Measurements from ENCODE around the gene ASXL1. TPM values are rescaled to one million over a fixed set of nuclear protein-coding genes. Genes with fewer than 3 reads are reported as not detected.

ASXL1 gene
- total RNA-seq, 2 experiments from 2014 or later: 129 to 137 TPM

DNA sequence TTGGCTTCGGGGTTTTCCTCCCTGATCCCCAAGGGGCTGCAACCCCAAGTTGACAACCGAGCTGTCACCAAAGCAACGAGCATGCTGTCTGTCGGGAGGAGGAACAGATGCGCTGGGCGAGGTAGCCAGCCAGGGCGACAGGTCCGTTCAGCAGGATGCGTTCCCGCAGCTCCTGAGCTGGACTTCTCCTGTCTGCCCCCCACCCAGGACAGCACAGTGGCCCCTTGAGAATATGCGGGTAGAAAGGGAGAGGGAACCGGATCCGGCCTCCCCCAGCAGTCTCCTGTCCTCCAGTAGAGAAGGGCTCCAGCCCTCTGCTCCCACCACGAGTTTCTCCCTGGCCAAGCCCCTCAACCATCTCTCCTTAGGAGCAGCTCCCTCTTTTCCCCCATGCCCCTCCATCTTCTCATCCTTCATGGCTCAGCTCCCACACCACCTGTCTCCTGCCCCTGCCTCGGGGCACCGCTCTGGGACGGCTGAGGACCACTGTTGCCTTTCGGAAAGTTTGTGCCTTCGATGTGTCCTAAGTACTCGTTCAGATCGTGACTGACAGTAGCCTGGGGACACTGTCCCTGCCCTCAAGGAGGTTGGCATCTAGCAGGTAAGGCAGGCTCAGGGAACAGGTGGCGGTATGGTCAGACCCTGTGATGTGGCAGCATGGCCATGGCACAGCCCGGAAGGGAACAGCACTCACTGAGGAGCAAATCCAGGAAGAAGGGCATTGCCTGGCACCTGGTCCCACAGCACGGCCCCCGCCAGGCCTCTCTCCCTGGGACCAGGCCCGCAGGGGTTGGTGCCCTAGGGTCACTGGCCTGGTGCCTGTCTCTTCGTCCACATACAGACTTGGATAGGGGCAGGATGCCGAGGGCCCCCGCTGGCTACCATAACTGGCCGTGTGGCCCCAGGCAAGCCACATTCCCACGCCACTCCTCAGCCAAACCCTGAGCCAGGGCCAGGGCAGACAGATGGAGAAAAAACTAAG is 96.3 kb downstream of the ASXL1 start:
- TF ChIP-seq, protein P1, sequence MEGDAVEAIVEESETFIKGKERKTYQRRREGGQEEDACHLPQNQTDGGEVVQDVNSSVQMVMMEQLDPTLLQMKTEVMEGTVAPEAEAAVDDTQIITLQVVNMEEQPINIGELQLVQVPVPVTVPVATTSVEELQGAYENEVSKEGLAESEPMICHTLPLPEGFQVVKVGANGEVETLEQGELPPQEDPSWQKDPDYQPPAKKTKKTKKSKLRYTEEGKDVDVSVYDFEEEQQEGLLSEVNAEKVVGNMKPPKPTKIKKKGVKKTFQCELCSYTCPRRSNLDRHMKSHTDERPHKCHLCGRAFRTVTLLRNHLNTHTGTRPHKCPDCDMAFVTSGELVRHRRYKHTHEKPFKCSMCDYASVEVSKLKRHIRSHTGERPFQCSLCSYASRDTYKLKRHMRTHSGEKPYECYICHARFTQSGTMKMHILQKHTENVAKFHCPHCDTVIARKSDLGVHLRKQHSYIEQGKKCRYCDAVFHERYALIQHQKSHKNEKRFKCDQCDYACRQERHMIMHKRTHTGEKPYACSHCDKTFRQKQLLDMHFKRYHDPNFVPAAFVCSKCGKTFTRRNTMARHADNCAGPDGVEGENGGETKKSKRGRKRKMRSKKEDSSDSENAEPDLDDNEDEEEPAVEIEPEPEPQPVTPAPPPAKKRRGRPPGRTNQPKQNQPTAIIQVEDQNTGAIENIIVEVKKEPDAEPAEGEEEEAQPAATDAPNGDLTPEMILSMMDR (IDR thresholded peaks at IDR 0.05): no peak
- H3K36me3 Mint-ChIP-seq (ENCODE audit: low read depth): no peaks in the 10 kb centered on the region
- peaks cover 7% of the 10 kb centered on the region for H3K4me1 Mint-ChIP-seq (ENCODE audit: low read depth)
- ChIA-PET CTCF (no interaction called here), POLR2A (interaction anchor here (2.9 kb wide), 1 partner anchor 11 kb away, joined by 9 read pairs; no protein-coding TSS in a partner anchor)
- ATAC-seq (no peak), DNase-seq (no peak)
- H3K4me3 Mint-ChIP-seq: no peak overlapping the region
- no peaks in the 10 kb centered on the region for H3K27me3 Mint-ChIP-seq
- H3K9me3 Mint-ChIP-seq: no peaks in the 10 kb centered on the region
- H3K27ac Mint-ChIP-seq: peak overlapping the region; percentile 47
- intact Hi-C loops (cut with micrococcal nuclease): no loop called here

DNA sequence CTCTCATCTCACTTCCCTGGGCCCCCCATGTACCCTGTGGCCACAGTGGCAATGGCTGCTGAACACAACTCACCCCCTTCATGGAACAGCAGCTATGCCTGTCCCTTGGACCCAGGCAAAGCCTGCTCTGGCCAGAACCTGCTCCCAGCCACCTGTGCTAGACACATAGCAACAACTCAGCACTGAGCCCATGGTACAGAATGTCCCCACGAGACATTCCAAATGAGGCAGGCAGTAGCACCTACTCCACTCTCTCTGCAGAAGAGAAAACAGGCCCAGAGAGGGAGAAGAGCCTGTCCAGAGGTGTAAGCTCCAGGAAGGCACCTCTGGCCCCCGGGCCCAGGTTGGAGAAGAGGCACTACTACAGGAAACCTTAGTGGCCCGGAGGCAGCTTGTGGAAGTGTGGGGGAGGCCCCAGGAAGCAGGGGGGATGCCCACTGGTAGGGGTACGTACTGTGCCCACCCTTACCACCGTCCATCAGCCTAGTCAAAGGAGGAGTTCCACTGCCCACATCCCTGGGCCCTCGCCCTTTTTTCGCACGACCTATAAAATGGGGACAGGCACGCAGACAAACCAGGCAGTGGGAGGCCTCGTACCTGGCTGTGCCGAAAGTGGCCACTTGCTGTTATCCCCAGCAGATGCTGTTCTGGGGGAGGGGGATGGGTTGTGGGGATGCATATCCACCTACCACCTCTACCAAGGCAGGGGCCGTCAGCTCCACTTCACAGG is 97.2 kb downstream of the ASXL1 start:
- Mint-ChIP-seq H3K27me3 (no peaks in the 10 kb centered on the region), H3K36me3 (ENCODE audit: low read depth) (no peaks in the 10 kb centered on the region), H3K9me3 (no peaks in the 10 kb centered on the region), H3K4me3 (no peak overlapping the region), H3K27ac (peak overlapping the region; percentile 63), H3K4me1 (ENCODE audit: low read depth) (peaks cover 7% of the 10 kb centered on the region)
- DNase-seq (no peak), ATAC-seq (no peak)
- TF ChIP-seq, protein P1 (IDR thresholded peaks at IDR 0.05): no peak
- CTCF ChIA-PET: no interaction called here
- POLR2A ChIA-PET: no interaction called here
- intact Hi-C loops (cut with micrococcal nuclease): no loop called here

DNA sequence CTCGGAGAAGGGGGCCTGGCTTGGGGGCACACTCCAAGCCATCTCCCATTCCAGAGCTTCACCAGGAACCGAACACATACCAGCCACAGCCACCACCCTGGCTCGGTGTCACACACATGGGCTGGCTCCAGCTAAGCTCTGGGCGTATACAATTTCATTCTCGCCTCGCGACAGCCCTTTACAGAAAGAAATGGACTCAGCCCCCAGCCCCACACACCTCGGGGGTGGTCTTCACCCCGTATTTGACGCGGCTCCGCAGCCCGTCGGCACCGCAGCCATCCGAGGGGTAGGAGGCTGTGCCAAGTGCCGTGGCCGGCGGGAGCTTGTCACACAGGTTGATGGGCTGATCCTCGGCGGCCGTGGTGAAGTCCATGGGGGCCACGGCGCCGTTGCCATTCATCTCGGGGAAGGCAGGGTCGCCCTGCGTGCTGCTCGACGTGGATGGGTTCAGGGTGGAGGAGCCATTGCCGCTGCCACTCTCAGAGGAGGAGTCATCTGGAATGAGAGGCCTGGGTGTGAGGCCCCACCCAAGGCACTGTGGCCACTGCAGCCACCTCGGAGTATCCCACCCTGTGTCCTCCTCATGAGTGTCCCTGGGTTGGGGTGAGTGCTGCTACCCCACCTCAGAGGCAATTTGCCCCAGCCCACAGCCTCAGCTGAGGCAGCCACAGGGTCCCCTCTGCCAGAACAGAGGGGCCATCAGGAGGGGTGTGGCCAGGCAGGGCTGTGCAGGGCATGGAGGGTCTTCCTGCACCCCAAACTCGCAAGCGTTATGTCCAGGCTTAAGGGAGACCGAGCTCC is 98.0 kb downstream of the ASXL1 start:
- H3K9me3 Mint-ChIP-seq: no peaks in the 10 kb centered on the region
- no peaks in the 10 kb centered on the region for H3K36me3 Mint-ChIP-seq (ENCODE audit: low read depth)
- CTCF ChIA-PET: interaction anchor here (1.2 kb wide), 1 partner anchor 41 kb away, joined by 3 read pairs; no protein-coding TSS in a partner anchor
- POLR2A ChIA-PET: no interaction called here
- no peak overlapping the region for H3K4me3 Mint-ChIP-seq
- no peak overlapping the region for H3K27ac Mint-ChIP-seq
- ATAC-seq: no peak
- H3K27me3 Mint-ChIP-seq: no peaks in the 10 kb centered on the region
- TF ChIP-seq, protein P1 (IDR thresholded peaks at IDR 0.05): no peak
- peaks cover 7% of the 10 kb centered on the region for H3K4me1 Mint-ChIP-seq (ENCODE audit: low read depth)
- intact Hi-C loops (cut with micrococcal nuclease): no loop called here
- DNase-seq: no peak

DNA sequence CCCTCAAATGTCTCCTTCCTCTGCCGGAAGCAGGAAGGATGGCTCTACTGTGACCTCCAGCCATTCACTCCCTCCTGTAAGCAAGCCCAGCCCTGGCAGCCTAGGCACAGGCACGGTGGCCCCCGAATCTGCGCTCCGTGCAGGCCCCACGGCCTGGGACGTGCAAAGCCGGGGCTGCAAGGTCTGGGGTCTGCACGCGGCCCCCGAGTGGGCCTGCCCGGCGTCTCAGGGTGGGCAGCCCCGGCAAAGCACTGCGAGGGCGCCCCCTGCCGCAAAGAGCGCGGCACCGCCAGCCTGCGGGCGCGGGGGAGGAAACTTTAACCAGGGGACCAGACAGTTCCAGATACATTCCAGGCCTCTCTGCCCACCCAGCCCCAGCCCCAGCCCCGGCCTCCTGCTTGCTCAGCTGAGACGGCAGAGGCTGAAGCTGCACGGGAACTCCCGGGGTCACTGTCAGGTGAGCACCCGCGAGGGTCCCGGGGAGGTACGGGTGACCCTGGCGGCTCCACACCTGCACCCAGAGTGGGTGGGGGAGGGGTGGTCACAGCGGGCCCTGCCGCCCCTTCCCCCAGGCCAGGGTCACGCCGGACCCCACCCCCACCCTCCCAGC is 98.8 kb downstream of the ASXL1 start:
- DNase-seq (peak; percentile 28), ATAC-seq (peak; percentile 54)
- Mint-ChIP-seq H3K36me3 (ENCODE audit: low read depth) (no peaks in the 10 kb centered on the region), H3K27ac (no peak overlapping the region), H3K4me3 (no peak overlapping the region), H3K9me3 (no peaks in the 10 kb centered on the region), H3K27me3 (no peaks in the 10 kb centered on the region), H3K4me1 (ENCODE audit: low read depth) (peaks cover 7% of the 10 kb centered on the region)
- POLR2A ChIA-PET: no interaction called here
- intact Hi-C loops (cut with micrococcal nuclease): no loop called here
- CTCF ChIA-PET: interaction anchor here (1.2 kb wide), 1 partner anchor 40 kb away, joined by 3 read pairs; no protein-coding TSS in a partner anchor
- TF ChIP-seq, protein P1 (IDR thresholded peaks at IDR 0.05): peak; percentile 48
